Stimulated activated CD4-positive, alpha-beta T cell treated with anti-CD3 and anti-CD28 coated beads, Interleukin-1b, Interleukin-23, amount 100 ng/mL, for 1 hour (primary cell): ENCODE results near the gene FLNB.

Experiments
- DNase-seq, 2 donors: peaks; one replicate each; pipeline ENCODE4 v3.0.0-alpha.2; 2020; ENCODE audit warnings: low read depth in 2 of 2

FLNB gene

GRCh38 chr3:58074997-58075396 is 66.8 kb downstream of the FLNB start:
- DNase-seq: no peak

GRCh38 chr3:58077596-58078285 is 69.5 kb downstream of the FLNB start:
- DNase-seq: no peak

GRCh38 chr3:58078610-58079009 is 70.4 kb downstream of the FLNB start:
- DNase-seq: no peak

GRCh38 chr3:58079773-58080172 is 71.6 kb downstream of the FLNB start:
- DNase-seq: no peak

GRCh38 chr3:58082047-58082446 is 73.8 kb downstream of the FLNB start:
- DNase-seq: no peak

- no peak for DNase-seq
These were observed 75.9 kb downstream of the FLNB start for GRCh38 chr3:58084166-58084565.

GRCh38 chr3:58084788-58085543 is 76.7 kb downstream of the FLNB start:
- no peak for DNase-seq

- no peak for DNase-seq
These were observed 77.4 kb downstream of the FLNB start for GRCh38 chr3:58085616-58086015.

GRCh38 chr3:58088501-58088900 is 80.3 kb downstream of the FLNB start:
- DNase-seq: no peak

- no peak for DNase-seq
These were observed 82.1 kb downstream of the FLNB start for GRCh38 chr3:58090351-58090750.

- DNase-seq: no peak
These were observed 84.3 kb downstream of the FLNB start for GRCh38 chr3:58092521-58092920.

- DNase-seq: no peak
These were observed 85.5 kb downstream of the FLNB start for GRCh38 chr3:58093574-58094195.

GRCh38 chr3:58094657-58095056 is 86.4 kb downstream of the FLNB start:
- DNase-seq: no peak

GRCh38 chr3:58095603-58096138 is 87.4 kb downstream of the FLNB start:
- DNase-seq: no peak

- no peak for DNase-seq
These were observed 90.3 kb downstream of the FLNB start for GRCh38 chr3:58098531-58098930.

- DNase-seq: no peak
These were observed 91.6 kb downstream of the FLNB start for GRCh38 chr3:58099865-58100264.

- DNase-seq: no peak
These were observed 93.5 kb downstream of the FLNB start for GRCh38 chr3:58101499-58102389.

- DNase-seq: no peak
These were observed 94.1 kb downstream of the FLNB start for GRCh38 chr3:58102390-58102750.

- no peak for DNase-seq
These were observed 94.8 kb downstream of the FLNB start for GRCh38 chr3:58102976-58103451.

GRCh38 chr3:58104151-58104550 is 95.9 kb downstream of the FLNB start:
- no peak for DNase-seq

GRCh38 chr3:58104712-58105111 is 96.5 kb downstream of the FLNB start:
- DNase-seq: no peak

- DNase-seq: no peak
These were observed 97.0 kb downstream of the FLNB start for GRCh38 chr3:58105196-58105595.
